HG03095 (cell line): ENCODE results near the gene DGKI.
"Not testable (repeated sequence)": the region's sequence is repeated elsewhere in the genome, so short reads cannot be mapped to it uniquely, and the experiment has no call there.

Source experiments
- ATAC-seq: cut with Tn5 transposase; IDR thresholded peaks from one replicate; pipeline ENCODE4 v1.9.1; 2021; ENCODE audit warnings: moderate library complexity; ENCODE audit not compliant: unreplicated experiment

DGKI gene

GRCh38 chr7:137485818-137486217 is 361.0 kb downstream of the DGKI start:
- ATAC-seq: no peak

GRCh38 chr7:137484326-137484725 is 362.4 kb downstream of the DGKI start:
- ATAC-seq: no peak

GRCh38 chr7:137482466-137482865 is 364.3 kb downstream of the DGKI start:
- ATAC-seq: no peak

- no peak for ATAC-seq
Observed at GRCh38 chr7:137480824-137481365, 365.9 kb downstream of the DGKI start.

- ATAC-seq: no peak
Observed at GRCh38 chr7:137480401-137480800, 366.4 kb downstream of the DGKI start.

GRCh38 chr7:137476937-137477336 is 369.8 kb downstream of the DGKI start:
- no peak for ATAC-seq

GRCh38 chr7:137475966-137476365 is 370.8 kb downstream of the DGKI start:
- ATAC-seq: no peak

- no peak for ATAC-seq
Observed at GRCh38 chr7:137474540-137475026, 372.2 kb downstream of the DGKI start.

- no peak for ATAC-seq
Observed at GRCh38 chr7:137471128-137471527, 375.6 kb downstream of the DGKI start.

GRCh38 chr7:137469858-137470257 is 376.9 kb downstream of the DGKI start:
- no peak for ATAC-seq

GRCh38 chr7:137469191-137469811 is 377.5 kb downstream of the DGKI start:
- ATAC-seq: no peak

- no peak for ATAC-seq
Observed at GRCh38 chr7:137462847-137463246, 383.9 kb downstream of the DGKI start.

- no peak for ATAC-seq
Observed at GRCh38 chr7:137462074-137462715, 384.6 kb downstream of the DGKI start.

GRCh38 chr7:137458399-137458798 is 388.4 kb downstream of the DGKI start:
- no peak for ATAC-seq

- no peak for ATAC-seq
Observed at GRCh38 chr7:137454767-137455166, 392.0 kb downstream of the DGKI start.

GRCh38 chr7:137454246-137454724 is 392.5 kb downstream of the DGKI start:
- ATAC-seq: no peak

- no peak for ATAC-seq
Observed at GRCh38 chr7:137453356-137453755, 393.4 kb downstream of the DGKI start.

GRCh38 chr7:137449016-137449415 is 397.8 kb downstream of the DGKI start:
- ATAC-seq: no peak

GRCh38 chr7:137448572-137448971 is 398.2 kb downstream of the DGKI start:
- ATAC-seq: not testable (repeated sequence)

- no peak for ATAC-seq
Observed at GRCh38 chr7:137446025-137446424, 400.7 kb downstream of the DGKI start.

- no peak for ATAC-seq
Observed at GRCh38 chr7:137445268-137445667, 401.5 kb downstream of the DGKI start.

- no peak for ATAC-seq
Observed at GRCh38 chr7:137443616-137444015, 403.2 kb downstream of the DGKI start.
